Measurements from ENCODE around the gene SCP2.

Gene SCP2

DNA sequence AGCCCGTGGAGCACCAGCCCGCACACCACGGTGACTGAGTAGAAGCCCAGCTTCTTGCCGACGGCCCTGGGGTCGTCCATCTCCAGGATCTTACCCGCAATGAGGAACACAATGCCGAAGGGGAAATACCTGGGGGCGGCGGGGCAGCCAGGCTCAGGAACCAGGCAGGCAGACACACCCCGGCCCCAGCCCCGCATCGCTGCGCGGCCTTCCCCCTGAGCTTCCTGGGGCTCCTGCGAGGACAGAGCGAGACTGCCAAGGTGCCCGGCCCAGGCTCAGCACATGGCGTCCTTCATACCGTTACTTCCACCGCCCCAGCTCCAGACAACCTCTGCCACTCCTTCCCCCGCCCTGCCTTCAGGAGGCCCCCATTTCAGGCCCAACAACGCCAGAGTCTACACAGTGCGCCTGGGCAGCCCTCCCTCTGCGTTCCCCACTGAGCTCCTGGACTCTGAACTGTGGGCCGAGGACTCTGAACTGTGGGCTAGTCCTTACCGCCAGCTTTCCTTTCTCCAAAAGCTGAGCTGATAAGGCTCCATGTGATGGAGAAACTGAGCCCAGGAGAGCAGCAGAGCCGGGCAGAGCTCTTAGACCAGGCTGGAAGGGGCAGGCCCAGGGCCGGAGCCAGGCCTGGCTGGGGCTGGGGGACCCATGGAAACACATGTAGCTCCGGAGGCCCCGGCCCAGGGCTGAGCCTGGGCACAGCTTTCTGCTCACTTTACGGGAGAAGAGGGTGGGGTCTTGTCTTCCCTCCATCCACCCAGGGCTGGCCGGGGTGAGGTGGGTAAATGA lies 165.8 kb downstream of the SCP2 start:
- Histone ChIP-seq H3K27ac (ENCODE audit: low read depth, low read length) (no peak overlapping the region), H3K4me1 (ENCODE audit: control insufficient read depth, low read length) (no peaks in the 10 kb centered on the region), H3K4me3 (ENCODE audit: low read length) (no peak overlapping the region), H3K9me3 (ENCODE audit: control insufficient read depth, insufficient read depth, low read length) (peaks cover 32% of the 10 kb centered on the region), H3K27me3 (ENCODE audit: control insufficient read depth, low read length) (no peaks in the 10 kb centered on the region), H3K4me2 (ENCODE audit: low read length) (no peak overlapping the region), H3K9me2 (replicated peaks; ENCODE audit: control insufficient read depth, low read length) (no peaks in the 10 kb centered on the region), H3F3A (ENCODE audit: control insufficient read depth, insufficient read depth) (no peaks in the 10 kb centered on the region), H3K79me2 (ENCODE audit: control insufficient read depth, low read length) (no peaks in the 10 kb centered on the region), H3K36me3 (ENCODE audit: control insufficient read depth, low read length) (no peaks in the 10 kb centered on the region), H4K20me1 (ENCODE audit: control insufficient read depth, insufficient read depth, low read depth, low read length) (no peaks in the 10 kb centered on the region)
- TF ChIP-seq, protein P1, sequence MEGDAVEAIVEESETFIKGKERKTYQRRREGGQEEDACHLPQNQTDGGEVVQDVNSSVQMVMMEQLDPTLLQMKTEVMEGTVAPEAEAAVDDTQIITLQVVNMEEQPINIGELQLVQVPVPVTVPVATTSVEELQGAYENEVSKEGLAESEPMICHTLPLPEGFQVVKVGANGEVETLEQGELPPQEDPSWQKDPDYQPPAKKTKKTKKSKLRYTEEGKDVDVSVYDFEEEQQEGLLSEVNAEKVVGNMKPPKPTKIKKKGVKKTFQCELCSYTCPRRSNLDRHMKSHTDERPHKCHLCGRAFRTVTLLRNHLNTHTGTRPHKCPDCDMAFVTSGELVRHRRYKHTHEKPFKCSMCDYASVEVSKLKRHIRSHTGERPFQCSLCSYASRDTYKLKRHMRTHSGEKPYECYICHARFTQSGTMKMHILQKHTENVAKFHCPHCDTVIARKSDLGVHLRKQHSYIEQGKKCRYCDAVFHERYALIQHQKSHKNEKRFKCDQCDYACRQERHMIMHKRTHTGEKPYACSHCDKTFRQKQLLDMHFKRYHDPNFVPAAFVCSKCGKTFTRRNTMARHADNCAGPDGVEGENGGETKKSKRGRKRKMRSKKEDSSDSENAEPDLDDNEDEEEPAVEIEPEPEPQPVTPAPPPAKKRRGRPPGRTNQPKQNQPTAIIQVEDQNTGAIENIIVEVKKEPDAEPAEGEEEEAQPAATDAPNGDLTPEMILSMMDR (IDR thresholded peaks at IDR 0.05; ENCODE audit: low read depth, low read length, poor library complexity, severe bottlenecking) = no peak
- no peak for TF ChIP-seq EZH2phosphoT487 (IDR thresholded peaks at IDR 0.05; ENCODE audit: borderline replicate concordance, low read length)

- H3K4me1 ChIP-seq (ENCODE audit: control insufficient read depth, low read length) = no peaks in the 10 kb centered on the region
- no peak overlapping the region for H3K27ac ChIP-seq (ENCODE audit: low read depth, low read length)
- H3K79me2 ChIP-seq (ENCODE audit: control insufficient read depth, low read length) = no peaks in the 10 kb centered on the region
- no peaks in the 10 kb centered on the region for H3K27me3 ChIP-seq (ENCODE audit: control insufficient read depth, low read length)
- TF ChIP-seq EZH2phosphoT487 (IDR thresholded peaks at IDR 0.05; ENCODE audit: borderline replicate concordance, low read length) = no peak
- TF ChIP-seq, protein P1 (IDR thresholded peaks at IDR 0.05; ENCODE audit: low read depth, low read length, poor library complexity, severe bottlenecking) = no peak
- no peaks in the 10 kb centered on the region for H3F3A ChIP-seq (ENCODE audit: control insufficient read depth, insufficient read depth)
- no peaks in the 10 kb centered on the region for H3K9me2 ChIP-seq (replicated peaks; ENCODE audit: control insufficient read depth, low read length)
- H3K4me2 ChIP-seq (ENCODE audit: low read length) = no peak overlapping the region
- H4K20me1 ChIP-seq (ENCODE audit: control insufficient read depth, insufficient read depth, low read depth, low read length) = no peaks in the 10 kb centered on the region
- H3K4me3 ChIP-seq (ENCODE audit: low read length) = no peak overlapping the region
- H3K9me3 ChIP-seq (ENCODE audit: control insufficient read depth, insufficient read depth, low read length) = peaks cover 37% of the 10 kb centered on the region
- H3K36me3 ChIP-seq (ENCODE audit: control insufficient read depth, low read length) = no peaks in the 10 kb centered on the region
Measured at GRCh38 chr1:53093451-53093754, 166.3 kb downstream of the SCP2 start.

DNA sequence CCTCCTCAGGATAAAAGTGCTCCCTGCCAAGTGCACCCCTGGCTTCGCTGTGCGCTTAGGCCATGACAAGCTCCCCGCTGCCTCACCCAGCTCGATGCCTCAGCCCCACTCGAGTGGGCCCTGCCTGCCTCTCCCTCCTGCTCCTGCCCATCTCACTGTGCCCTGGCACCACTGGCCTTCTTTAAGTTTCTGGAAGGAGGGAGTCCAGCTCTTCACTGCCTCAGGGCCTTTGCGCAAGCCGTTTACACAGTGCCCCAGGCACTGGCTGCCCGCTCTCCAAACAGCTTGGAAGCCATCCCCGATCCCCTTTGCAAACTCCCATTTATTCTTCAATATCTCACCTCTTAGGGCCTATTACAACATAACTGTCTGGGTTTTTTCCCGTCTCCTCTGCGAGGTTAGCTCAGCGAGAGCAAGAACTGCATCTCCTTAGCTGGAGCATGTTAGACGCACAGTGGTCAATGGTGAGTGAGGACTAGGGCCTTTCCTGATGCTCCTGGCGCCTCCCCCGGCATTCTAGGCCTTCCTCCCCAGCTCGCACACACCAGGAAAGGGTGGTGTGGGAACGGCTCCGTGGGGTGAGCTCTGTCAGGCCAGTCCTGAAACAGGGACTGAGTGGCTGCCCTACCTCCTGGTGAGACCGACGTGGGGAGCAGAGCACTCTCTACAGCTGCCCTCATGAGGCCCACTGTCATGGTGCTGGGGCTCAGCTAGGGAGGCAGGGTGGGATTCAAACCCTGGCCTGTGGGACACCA lies 166.9 kb downstream of the SCP2 start:
- Histone ChIP-seq H3K79me2 (ENCODE audit: control insufficient read depth, low read length) (no peaks in the 10 kb centered on the region), H3K27ac (ENCODE audit: low read depth, low read length) (no peak overlapping the region), H3K27me3 (ENCODE audit: control insufficient read depth, low read length) (no peaks in the 10 kb centered on the region), H3K4me2 (ENCODE audit: low read length) (no peak overlapping the region), H3K4me3 (ENCODE audit: low read length) (no peak overlapping the region), H3K4me1 (ENCODE audit: control insufficient read depth, low read length) (no peaks in the 10 kb centered on the region), H3K9me2 (replicated peaks; ENCODE audit: control insufficient read depth, low read length) (no peaks in the 10 kb centered on the region), H3F3A (ENCODE audit: control insufficient read depth, insufficient read depth) (0 out of 2 replicates have a peak, but pooled peaks cover 4% of the 10 kb centered on the region), H3K36me3 (ENCODE audit: control insufficient read depth, low read length) (no peaks in the 10 kb centered on the region), H3K9me3 (ENCODE audit: control insufficient read depth, insufficient read depth, low read length) (peaks cover 43% of the 10 kb centered on the region), H4K20me1 (ENCODE audit: control insufficient read depth, insufficient read depth, low read depth, low read length) (no peaks in the 10 kb centered on the region)
- no peak for TF ChIP-seq EZH2phosphoT487 (IDR thresholded peaks at IDR 0.05; ENCODE audit: borderline replicate concordance, low read length)
- TF ChIP-seq, protein P1 (IDR thresholded peaks at IDR 0.05; ENCODE audit: low read depth, low read length, poor library complexity, severe bottlenecking) = no peak

Data from DOHH2 (cell line).